RWPE1 (cell line): ENCODE results near the gene LNP1.

ENCODE experiments used
- CTCF ChIA-PET: fragments of 350-600 bp; sonication (Branson Sonifier 250); formaldehyde crosslinking; extraction: SDS; loops from one replicate; lab custom pipeline; 2021; lab: Yijun Ruan, JAX
- POLR2A ChIA-PET: fragments of 400-600 bp; formaldehyde crosslinking; extraction: SDS; loops from one replicate; lab custom pipeline; 2020; ENCODE audit warnings: antibody characterized with exemption; ENCODE audit not compliant: low non-redundant PET; lab: Yijun Ruan, JAX
- DNase-seq: peaks from one replicate; pipeline ENCODE4 v3.0.0; 2012; ENCODE audit warnings: low spot score
- H3K27ac ChIP-seq: fragments of 450-650 bp; 2 replicates; pipeline ENCODE4 v1.5.1; 2017
- TF ChIP-seq, protein P1 (sequence below): fragments of 450-650 bp; conservative IDR thresholded peaks from 2 replicates; pipeline ENCODE4 v1.5.1; 2017; ENCODE audit warnings: low read depth, mild to moderate bottlenecking

LNP1 gene

DNA sequence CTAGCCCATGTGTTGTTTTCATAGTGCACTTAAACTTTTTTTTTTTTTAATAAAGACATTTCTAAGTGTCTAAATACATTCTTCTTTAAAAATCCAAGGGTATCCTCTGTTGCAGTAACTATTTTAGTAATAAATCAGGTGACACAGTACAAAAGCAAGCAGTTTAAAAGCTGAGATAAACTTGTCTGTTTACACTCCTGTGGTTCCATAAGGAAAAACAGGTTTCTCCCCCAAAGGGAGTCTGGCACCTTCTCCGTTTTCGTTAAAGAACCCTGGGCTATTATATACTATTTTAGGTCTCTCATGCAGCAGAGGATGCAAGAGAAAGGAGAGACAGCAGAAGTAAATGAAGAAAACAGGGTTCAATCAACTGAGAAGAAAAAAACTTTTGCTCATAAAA, 47.9 kb downstream of the LNP1 start:
- TF ChIP-seq, protein P1, sequence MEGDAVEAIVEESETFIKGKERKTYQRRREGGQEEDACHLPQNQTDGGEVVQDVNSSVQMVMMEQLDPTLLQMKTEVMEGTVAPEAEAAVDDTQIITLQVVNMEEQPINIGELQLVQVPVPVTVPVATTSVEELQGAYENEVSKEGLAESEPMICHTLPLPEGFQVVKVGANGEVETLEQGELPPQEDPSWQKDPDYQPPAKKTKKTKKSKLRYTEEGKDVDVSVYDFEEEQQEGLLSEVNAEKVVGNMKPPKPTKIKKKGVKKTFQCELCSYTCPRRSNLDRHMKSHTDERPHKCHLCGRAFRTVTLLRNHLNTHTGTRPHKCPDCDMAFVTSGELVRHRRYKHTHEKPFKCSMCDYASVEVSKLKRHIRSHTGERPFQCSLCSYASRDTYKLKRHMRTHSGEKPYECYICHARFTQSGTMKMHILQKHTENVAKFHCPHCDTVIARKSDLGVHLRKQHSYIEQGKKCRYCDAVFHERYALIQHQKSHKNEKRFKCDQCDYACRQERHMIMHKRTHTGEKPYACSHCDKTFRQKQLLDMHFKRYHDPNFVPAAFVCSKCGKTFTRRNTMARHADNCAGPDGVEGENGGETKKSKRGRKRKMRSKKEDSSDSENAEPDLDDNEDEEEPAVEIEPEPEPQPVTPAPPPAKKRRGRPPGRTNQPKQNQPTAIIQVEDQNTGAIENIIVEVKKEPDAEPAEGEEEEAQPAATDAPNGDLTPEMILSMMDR, result no peak
- POLR2A ChIA-PET, result no interaction called here
- no peak overlapping the region for H3K27ac ChIP-seq
- no peak for DNase-seq
- CTCF ChIA-PET, result no interaction called here

DNA sequence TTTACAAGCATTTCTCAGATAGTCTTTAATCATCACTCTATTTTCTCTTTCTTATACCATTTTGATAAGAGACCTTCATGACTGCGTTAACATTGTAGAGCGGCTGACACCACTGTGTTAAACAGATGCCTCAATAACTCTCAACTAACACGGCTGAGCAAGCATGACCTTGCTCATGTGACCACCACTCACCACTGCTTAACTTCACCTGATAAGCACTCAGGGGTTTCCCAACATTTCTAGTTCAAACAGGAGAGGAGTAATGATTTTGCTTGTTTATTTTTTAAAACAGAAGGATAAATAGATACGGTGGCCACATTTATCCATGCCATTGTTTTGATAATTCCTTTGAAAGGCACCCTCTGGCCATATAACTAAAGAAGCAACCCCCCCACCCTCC, 53.3 kb downstream of the LNP1 start:
- ChIA-PET CTCF (no interaction called here), POLR2A (no interaction called here)
- TF ChIP-seq, protein P1, result no peak
- H3K27ac ChIP-seq, result no peak overlapping the region
- DNase-seq, result no peak

DNA sequence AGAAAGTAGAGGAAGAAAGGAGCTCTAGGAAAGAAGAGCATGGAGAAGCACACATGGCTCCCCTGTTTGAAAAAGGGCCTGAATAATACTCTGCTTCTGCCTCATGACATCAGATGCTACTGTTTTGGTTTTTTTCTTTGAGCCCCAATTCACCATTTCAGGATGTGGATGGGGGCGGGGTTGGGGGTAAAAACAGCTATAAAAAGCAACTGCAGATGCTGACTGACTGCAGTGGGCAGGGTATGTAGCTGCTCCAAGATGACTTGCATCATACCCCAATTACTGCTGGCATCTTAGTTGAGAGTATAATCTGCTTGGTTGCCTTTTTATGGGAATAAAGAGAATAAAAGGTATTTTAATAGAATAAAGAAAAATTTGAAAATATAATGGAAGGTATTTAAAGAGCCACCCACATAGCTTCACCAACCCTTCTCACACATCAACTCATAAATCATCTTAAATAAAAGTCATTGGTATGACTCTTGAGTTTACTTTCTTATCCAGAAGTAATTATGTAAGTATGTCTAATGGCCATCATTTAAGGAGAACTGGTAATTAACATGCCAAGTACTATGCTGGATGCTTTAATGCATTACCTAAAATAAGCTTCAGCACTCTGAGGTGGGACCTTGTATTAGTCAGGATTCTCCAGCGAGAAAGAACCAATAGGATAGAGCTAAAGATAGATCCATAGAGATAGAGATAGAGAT, 54.7 kb downstream of the LNP1 start:
- ChIA-PET CTCF (interaction anchor here (1.3 kb wide), 1 partner anchor 134 kb away, joined by 4 read pairs; no protein-coding TSS in a partner anchor), POLR2A (no interaction called here)
- no peak overlapping the region for H3K27ac ChIP-seq
- TF ChIP-seq, protein P1, result no peak
- DNase-seq, result no peak

DNA sequence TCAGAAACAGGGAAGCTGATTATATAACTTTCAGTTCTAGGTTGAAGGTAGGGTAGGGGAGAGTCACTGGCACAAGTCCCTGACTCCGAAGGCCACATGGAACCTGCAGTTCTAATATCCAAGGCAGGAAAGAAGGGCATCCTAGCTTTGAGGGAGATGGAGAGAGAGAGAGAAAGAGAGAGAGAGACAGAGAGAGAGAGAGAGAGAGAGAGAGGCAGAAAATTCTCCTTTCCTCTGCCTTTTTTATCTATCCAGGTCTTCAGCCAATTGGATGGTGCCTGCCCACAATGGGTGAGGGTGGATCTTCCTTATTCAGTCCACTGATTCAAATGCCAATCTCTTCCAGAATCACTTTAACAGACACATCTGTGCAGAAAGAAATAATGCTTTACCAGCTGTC, 55.4 kb downstream of the LNP1 start:
- no peak overlapping the region for H3K27ac ChIP-seq
- no peak for DNase-seq
- ChIA-PET CTCF (interaction anchor here (1.3 kb wide), 1 partner anchor 134 kb away, joined by 4 read pairs; no protein-coding TSS in a partner anchor), POLR2A (no interaction called here)
- TF ChIP-seq, protein P1, result no peak

DNA sequence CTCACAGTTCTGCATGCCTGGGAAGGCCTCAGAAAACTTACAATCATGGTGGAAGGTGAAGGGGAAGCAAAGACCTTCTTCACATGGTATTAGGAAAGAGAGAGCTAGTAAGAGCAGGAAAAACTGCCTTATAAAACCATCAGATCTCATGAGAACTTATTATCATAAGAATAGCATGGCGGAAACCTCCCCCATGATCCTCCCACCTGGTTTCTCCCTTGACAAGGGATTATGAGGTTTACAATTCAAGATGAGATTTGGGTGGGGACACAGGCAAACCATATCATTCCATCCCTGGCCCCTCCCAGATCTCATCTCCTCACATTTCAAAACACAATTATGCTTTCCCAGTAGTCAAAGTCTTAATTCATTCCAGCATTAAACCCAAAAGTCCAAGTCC, 56.5 kb downstream of the LNP1 start:
- H3K27ac ChIP-seq, result no peak overlapping the region
- ChIA-PET CTCF (interaction anchor here (0.7 kb wide), 1 partner anchor 11 kb away, joined by 3 read pairs; no protein-coding TSS in a partner anchor), POLR2A (no interaction called here)
- TF ChIP-seq, protein P1, result no peak
- no peak for DNase-seq

DNA sequence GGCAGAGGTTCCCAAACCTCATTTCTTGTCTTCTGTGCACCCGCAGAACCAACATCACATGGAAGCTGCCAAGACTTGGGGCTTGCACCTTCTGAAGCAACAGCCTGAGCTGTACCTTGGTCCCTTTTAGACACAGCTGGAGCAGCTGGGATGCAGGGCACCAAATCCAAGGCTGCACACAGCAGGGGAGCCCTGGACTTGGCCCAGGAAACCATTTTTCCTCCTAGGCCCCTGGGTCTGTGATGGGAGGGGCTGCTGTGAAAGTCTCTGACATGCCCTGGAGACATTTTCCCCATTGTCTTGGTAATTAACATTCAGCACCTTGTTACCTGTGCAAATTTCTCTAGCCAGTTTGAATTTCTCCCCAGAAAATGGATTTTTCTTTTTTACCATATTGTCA, 57.5 kb downstream of the LNP1 start:
- POLR2A ChIA-PET, result no interaction called here
- CTCF ChIA-PET, result no interaction called here
- no peak overlapping the region for H3K27ac ChIP-seq
- no peak for DNase-seq
- TF ChIP-seq, protein P1, result no peak
